HT1080 (cell line): ENCODE results near the gene CSNK2A1. TPM values are rescaled to one million over a fixed set of nuclear protein-coding genes. Genes with fewer than 3 reads are reported as not detected.

Experiments
- DNase-seq: peaks from one replicate; pipeline ENCODE4 v3.0.0-alpha.2; 2015; ENCODE audit warnings: low read depth
- total RNA-seq: library from RNA; depleted of rRNA; stranded (reverse); fragments of >200 nt; shearing (Covaris generic); gene quantifications from 2 replicates; pipeline ENCODE4 v1.2.3, GENCODE V29; 2014

Gene CSNK2A1
- total RNA-seq, 1 experiment from 2014 or later: 187 TPM

GRCh38 chr20:568097-568652, 24.6 kb upstream of the CSNK2A1 start:
- no peak for DNase-seq

GRCh38 chr20:564192-564591, 20.6 kb upstream of the CSNK2A1 start:
- no peak for DNase-seq

DNA sequence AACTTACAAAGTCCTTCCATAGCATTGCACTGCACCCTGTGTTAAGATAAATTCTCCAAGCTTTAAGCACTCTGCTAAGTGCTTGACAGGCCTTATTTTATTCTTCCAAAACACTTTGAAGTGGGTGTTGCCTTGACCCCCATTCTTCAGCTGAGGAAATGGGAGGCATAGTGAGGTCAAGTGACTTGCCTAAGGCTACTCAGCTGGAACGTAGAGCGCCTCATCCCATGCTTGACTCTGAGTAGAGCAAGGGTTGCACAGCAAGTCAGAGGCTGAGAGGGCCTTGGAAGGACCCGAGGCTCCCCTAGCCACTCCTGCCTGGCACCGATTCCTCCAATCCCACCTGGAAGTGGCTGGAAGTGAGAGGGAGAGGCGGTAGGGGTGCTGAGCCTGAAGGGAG, 19.6 kb upstream of the CSNK2A1 start:
- DNase-seq: no peak

DNA sequence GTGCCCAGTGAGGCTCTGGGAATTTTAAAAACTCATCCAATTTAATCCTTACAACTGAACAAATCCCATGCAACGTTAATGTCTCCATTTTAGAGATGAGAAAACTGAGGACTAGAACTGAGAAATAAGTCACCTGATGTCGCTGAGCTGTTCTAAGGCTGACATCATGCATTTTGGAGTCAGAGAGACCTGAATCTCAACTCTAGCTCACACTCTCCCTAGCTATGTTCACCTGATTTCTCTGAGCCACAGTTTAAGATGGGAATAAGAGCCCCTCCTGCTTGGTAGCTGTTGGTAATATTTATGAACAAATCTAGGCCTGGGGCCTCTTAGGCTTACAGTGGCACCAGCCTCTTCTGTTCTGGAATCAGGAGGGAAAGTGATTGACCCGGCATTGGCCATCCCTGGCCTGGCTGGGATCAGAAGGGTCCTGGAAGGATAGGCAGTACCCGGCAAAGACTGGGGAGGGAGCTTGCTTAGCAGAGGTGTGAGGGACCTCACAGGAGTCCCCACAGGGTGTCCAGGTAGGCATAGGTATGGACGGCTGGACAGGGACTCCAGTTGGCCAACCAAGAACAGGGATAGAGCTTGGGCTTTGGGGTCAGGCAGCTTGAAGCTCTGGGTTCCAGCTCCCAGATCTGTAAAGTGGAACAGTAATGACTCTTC, 18.8 kb upstream of the CSNK2A1 start:
- DNase-seq: no peak

GRCh38 chr20:561437-562231, 18.0 kb upstream of the CSNK2A1 start:
- DNase-seq: peak; percentile 58

GRCh38 chr20:560680-561079, 17.1 kb upstream of the CSNK2A1 start:
- no peak for DNase-seq

- no peak for DNase-seq
These were observed 14.5 kb upstream of the CSNK2A1 start for GRCh38 chr20:558117-558516.

GRCh38 chr20:556984-557383, 13.4 kb upstream of the CSNK2A1 start:
- no peak for DNase-seq

DNA sequence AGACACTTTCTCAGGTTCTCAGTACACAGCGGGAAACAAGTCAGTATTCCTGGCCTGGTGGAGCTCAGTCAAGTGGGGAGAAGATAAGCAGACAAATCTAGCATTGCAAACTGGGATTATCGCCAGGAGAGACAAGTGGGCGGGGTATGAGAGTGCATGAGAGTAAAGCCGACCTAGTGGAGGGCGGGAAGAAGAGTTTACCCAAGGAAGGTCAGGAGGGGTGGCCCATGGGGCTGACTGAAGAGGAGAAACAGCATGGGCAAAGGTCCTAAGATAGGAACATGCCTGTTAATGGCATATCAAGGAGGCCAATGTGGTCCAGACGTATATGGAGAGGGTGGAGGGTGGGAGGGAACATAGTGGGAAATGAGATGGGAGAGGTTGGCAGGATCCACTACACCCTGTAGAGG, 12.4 kb upstream of the CSNK2A1 start:
- DNase-seq: no peak

DNA sequence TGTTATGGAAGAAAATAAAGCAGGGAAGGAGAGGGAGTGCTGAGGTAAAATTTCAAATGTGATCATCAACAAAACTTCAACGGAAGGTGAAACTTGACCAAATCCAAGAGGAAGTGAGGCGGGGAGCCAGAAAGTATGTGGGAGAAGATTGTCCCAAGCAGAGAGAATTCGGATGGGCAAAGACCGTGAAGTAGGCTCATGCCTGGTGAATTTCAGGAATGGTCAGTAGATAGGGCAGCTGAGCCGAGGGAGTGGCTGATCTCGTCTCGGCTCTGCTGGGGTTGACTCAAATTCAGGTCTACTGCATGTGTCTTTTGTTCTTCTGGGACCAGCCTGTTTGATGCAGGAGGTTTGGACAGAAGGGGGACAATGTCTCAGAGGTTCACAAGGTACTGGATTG, 7.0 kb upstream of the CSNK2A1 start:
- no peak for DNase-seq

- no peak for DNase-seq
These were observed 6.3 kb upstream of the CSNK2A1 start for GRCh38 chr20:549722-550496.

- DNase-seq: no peak
These were observed 5.3 kb upstream of the CSNK2A1 start for GRCh38 chr20:548906-549305.

DNA sequence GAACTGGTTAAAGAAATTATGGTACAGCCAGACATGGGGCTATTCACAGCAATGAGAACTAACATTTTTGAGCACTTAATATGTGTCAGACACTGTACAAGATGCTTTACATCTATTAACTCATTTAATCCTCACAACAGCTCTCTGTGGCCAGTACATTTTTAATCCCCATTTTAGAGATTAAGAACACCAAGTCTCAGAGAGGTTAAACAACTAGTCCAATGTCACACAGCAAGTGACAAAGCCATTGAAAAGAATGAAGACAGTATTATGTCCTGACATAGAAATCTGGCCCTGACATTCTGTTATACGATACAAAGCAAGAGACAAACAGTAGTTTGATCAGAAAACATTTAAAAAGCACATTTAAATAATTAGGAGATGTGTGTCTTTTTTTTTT, 3.8 kb upstream of the CSNK2A1 start:
- DNase-seq: no peak

DNA sequence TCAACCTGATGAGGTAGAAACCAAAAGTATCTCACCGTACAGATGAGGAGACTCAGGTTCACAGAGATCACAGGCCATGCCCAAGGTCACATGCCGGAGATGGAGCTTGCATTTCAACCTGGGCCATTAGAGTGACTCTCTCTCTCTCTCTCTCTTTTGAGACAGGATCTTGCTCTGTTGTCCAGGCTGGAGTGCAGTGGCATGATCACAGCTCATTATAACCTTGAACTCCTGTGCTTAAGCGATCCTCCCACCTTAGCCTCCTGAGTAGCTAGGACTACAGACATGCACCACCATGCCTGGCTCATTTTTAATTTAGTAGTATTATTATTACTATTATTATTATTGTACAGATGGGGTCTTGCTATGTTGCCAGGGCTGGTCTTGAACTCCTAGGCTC, 2.8 kb upstream of the CSNK2A1 start:
- no peak for DNase-seq

GRCh38 chr20:544153-544725, 649 bp upstream of the CSNK2A1 start:
- no peak for DNase-seq

- DNase-seq: peak; percentile 13
These were observed 717 bp downstream of the CSNK2A1 start for GRCh38 chr20:542777-543368.

DNA sequence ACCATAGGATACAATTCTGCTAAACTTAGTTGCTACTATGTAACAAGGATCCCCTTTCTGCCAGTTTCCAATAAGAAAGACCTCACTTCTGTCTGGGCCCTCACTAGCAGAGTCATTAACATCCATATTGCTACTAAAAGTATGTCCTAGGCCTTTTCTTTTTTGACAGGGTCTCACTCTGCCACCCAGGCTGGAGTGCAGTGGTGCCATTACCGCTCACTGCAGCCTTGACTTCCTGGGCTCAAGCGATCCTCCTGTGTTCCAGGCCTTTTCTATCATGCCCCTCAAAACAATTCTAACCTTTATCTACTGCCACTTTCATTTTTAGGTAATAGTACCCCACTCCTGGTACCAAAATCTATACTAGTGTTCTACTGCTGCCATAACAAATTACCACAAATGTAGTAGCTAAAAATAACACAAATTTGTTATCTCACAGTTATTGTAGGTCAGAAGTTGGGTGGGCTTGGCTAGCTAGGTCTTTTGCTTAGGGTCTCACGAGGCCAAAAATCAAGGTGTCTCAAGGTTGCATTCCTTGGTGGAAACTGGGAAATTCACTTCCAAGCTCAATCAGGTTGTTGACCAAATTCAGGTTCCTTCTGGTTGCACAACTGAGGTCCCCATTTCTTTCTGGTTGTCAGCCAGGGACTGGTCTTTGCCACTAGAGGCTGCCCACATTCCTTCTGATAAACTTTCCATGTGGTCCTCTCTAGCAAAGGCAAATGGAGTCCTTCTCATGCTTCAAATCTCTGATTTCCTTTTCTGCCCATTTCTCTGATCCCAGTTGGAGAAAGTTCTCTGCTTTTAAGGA, 3.0 kb downstream of the CSNK2A1 start:
- no peak for DNase-seq

GRCh38 chr20:539848-540247, 3.7 kb downstream of the CSNK2A1 start:
- peak; percentile 15 for DNase-seq

- DNase-seq: no peak
These were observed 4.4 kb downstream of the CSNK2A1 start for GRCh38 chr20:539191-539590.

DNA sequence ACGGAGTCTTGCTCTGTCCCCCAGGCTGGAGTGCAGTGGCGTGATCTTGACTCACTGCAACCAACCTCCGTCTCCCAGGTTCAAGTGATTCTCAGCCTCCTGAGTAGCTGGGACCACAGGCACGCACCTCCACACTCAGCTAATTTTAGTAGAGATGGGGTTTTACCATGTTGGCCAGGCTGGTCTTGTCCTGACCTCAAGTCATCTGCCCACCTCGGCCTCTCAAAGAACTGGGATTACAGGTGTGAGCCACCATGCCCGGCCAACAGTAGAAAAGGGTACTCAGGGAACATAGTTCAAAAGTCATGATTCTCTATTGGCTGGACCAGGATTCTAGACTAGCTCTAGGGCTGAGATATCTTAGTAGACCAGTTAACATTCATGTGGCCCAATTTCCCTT, 5.6 kb downstream of the CSNK2A1 start:
- no peak for DNase-seq
